Calu3 (cell line): Measurements from ENCODE around the gene USB1. TPM values are rescaled to one million over a fixed set of nuclear protein-coding genes. Genes with fewer than 3 reads are reported as not detected.

ENCODE experiments used
- BruUV-seq: library from RNA; stranded (reverse); fragments of 400-500 nt; replicated peaks from 2 replicates; lab custom pipeline; 2021; lab: Mats Ljungman, UMichigan
- CTCF ChIA-PET: fragments of 300-600 bp; sonication (Branson Sonifier 250); formaldehyde crosslinking; loops from one replicate; lab custom pipeline; 2022; ENCODE audit warnings: antibody characterized with exemption; lab: Charles Lee
- DNase-seq: peaks from one replicate; pipeline ENCODE4 v3.0.0; 2022
- H3K27ac Mint-ChIP-seq: one replicate; pipeline ENCODE4 v1.8.0; 2022; ENCODE audit warnings: mixed read lengths; ENCODE audit not compliant: unreplicated experiment
- H3K27me3 Mint-ChIP-seq: one replicate; pipeline ENCODE4 v1.8.0; 2022; ENCODE audit warnings: mixed read lengths; ENCODE audit not compliant: unreplicated experiment
- H3K36me3 Mint-ChIP-seq: one replicate; pipeline ENCODE4 v1.8.0; 2022; ENCODE audit warnings: mild to moderate bottlenecking, moderate library complexity, mixed read lengths; ENCODE audit not compliant: insufficient read depth, unreplicated experiment
- H3K4me1 Mint-ChIP-seq: one replicate; pipeline ENCODE4 v1.8.0; 2022; ENCODE audit warnings: mild to moderate bottlenecking, low read depth, mixed read lengths; ENCODE audit not compliant: unreplicated experiment
- H3K4me3 Mint-ChIP-seq: one replicate; pipeline ENCODE4 v1.8.0; 2022; ENCODE audit warnings: mild to moderate bottlenecking, low read depth, moderate library complexity, mixed read lengths; ENCODE audit not compliant: unreplicated experiment
- H3K9me3 Mint-ChIP-seq: one replicate; pipeline ENCODE4 v1.8.0; 2022; ENCODE audit warnings: low read depth, mixed read lengths; ENCODE audit not compliant: unreplicated experiment
- CTCF ChIP-seq: fragments of 200-600 bp; IDR thresholded peaks from one replicate; pipeline ENCODE4 v1.8.0; 2022; ENCODE audit warnings: antibody characterized with exemption; ENCODE audit not compliant: unreplicated experiment
- intact Hi-C: fragments of 100-400 bp; cut with micrococcal nuclease; formaldehyde crosslinking; loops from one replicate; pipeline ENCODE4 v1.10.0; 2022; ENCODE audit not compliant: unreplicated experiment
- total RNA-seq: library from RNA; stranded (reverse); gene quantifications from 2 replicates; pipeline ENCODE4 v1.2.3, GENCODE V29; 2022

The USB1 gene
- total RNA-seq, 1 experiment from 2014 or later = 59.3 TPM

- intact Hi-C loops = no loop called here
- CTCF ChIA-PET = interaction anchor here (0.5 to 0.9 kb wide), 3 partner anchors 27 to 1366 kb away, joined by 3 to 8 read pairs (median 5); no protein-coding TSS in a partner anchor
- Mint-ChIP-seq H3K36me3 (peaks cover 26% of the 10 kb centered on the region), H3K9me3 (no peaks in the 10 kb centered on the region), H3K27ac (peak overlapping the region; percentile 28), H3K27me3 (no peaks in the 10 kb centered on the region), H3K4me3 (no peak overlapping the region), H3K4me1 (peaks cover 16% of the 10 kb centered on the region)
- no peak for DNase-seq
- no TSS peak for BruUV-seq
- no peak for TF ChIP-seq CTCF
These were observed 7.8 kb upstream of the USB1 start for GRCh38 chr16:57993438-57993837.

- no peaks in the 10 kb centered on the region for H3K9me3 Mint-ChIP-seq
- no peaks in the 10 kb centered on the region for H3K27me3 Mint-ChIP-seq
- DNase-seq = no peak
- TF ChIP-seq CTCF = no peak
- no peak overlapping the region for H3K27ac Mint-ChIP-seq
- H3K36me3 Mint-ChIP-seq = peaks cover 26% of the 10 kb centered on the region
- H3K4me1 Mint-ChIP-seq = peaks cover 21% of the 10 kb centered on the region
- CTCF ChIA-PET = interaction anchor here (0.5 to 0.9 kb wide), 3 partner anchors 27 to 1366 kb away, joined by 3 to 8 read pairs (median 5); no protein-coding TSS in a partner anchor
- intact Hi-C loops = no loop called here
- BruUV-seq = no TSS peak
- no peak overlapping the region for H3K4me3 Mint-ChIP-seq
These were observed 7.3 kb upstream of the USB1 start for GRCh38 chr16:57993897-57994296.

- no peaks in the 10 kb centered on the region for H3K27me3 Mint-ChIP-seq
- no peak for TF ChIP-seq CTCF
- intact Hi-C loops = no loop called here
- DNase-seq = no peak
- peaks cover 26% of the 10 kb centered on the region for H3K36me3 Mint-ChIP-seq
- no TSS peak for BruUV-seq
- CTCF ChIA-PET = interaction anchor here (0.9 kb wide), 1 partner anchor 28 kb away, joined by 3 read pairs; no protein-coding TSS in a partner anchor
- no peak overlapping the region for H3K27ac Mint-ChIP-seq
- no peak overlapping the region for H3K4me3 Mint-ChIP-seq
- no peaks in the 10 kb centered on the region for H3K9me3 Mint-ChIP-seq
- H3K4me1 Mint-ChIP-seq = peaks cover 26% of the 10 kb centered on the region
These were observed 6.8 kb upstream of the USB1 start for GRCh38 chr16:57994361-57994760.

- peaks cover 26% of the 10 kb centered on the region for H3K36me3 Mint-ChIP-seq
- H3K9me3 Mint-ChIP-seq = no peaks in the 10 kb centered on the region
- CTCF ChIA-PET = no interaction called here
- peaks cover 28% of the 10 kb centered on the region for H3K4me1 Mint-ChIP-seq
- no peaks in the 10 kb centered on the region for H3K27me3 Mint-ChIP-seq
- peak; percentile 68 for DNase-seq
- no peak overlapping the region for H3K4me3 Mint-ChIP-seq
- intact Hi-C loops = no loop called here
- no peak overlapping the region for H3K27ac Mint-ChIP-seq
- no peak for TF ChIP-seq CTCF
- no TSS peak for BruUV-seq
These were observed 6.4 kb upstream of the USB1 start for GRCh38 chr16:57994778-57995177.
